Stimulated activated CD4-positive, alpha-beta T cell treated with anti-CD3 and anti-CD28 coated beads, TNF-alpha, amount 100 ng/mL, for 24 hours (primary cell): ENCODE results near the gene DYTN.
A peak's percentile ranks its signal among the peaks of the same experiment; 100 is the strongest.

ENCODE experiments used
- DNase-seq, 3 experiments: peaks; one replicate each; pipeline ENCODE4 v3.0.0-alpha.2; 2020; ENCODE audit warnings: low read depth in 3 of 3

DYTN gene

GRCh38 chr2:206701952-206702605 lies 16.1 kb downstream of the DYTN start:
- DNase-seq, result no peak

DNA sequence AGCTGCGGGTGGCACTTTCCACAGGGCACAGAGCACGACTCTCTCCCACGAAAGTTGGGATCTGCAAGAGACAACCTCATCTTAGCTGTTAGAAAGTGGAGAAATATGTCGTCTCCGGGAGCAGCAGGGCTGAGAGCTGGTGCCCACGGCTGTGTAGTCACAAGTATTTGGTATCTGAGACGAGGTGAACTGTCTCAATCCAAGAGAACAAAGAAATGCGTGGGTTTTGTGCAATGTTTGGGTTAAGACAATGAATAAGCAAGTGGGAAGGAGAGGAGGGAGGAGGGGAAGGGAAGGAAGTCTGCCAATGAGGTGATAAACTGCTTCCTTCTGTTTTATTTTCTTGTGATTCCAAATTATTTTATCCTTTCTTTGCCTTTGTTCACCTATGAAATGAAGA lies 18.0 kb downstream of the DYTN start:
- DNase-seq, result no peak

GRCh38 chr2:206698811-206699210 lies 19.4 kb downstream of the DYTN start:
- DNase-seq, result no peak

DNA sequence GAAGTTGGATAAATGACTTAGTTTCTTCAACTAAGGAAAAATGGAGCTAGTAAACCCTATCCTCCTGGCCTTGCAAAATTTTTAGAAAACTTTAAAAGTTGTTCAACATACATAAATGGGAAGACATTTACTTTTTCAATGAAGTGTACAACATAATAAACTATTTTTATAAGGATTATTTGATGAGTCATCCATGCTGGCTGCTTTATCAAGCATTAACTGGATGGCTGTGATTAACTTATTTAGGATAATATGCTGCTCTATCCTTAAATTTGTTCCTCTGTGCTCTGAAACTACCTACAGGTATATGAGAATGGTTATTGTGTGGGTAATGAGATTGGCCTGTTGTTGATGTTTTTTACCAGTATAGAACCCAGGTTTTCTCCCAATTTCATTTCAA lies 21.3 kb downstream of the DYTN start:
- no peak for DNase-seq

DNA sequence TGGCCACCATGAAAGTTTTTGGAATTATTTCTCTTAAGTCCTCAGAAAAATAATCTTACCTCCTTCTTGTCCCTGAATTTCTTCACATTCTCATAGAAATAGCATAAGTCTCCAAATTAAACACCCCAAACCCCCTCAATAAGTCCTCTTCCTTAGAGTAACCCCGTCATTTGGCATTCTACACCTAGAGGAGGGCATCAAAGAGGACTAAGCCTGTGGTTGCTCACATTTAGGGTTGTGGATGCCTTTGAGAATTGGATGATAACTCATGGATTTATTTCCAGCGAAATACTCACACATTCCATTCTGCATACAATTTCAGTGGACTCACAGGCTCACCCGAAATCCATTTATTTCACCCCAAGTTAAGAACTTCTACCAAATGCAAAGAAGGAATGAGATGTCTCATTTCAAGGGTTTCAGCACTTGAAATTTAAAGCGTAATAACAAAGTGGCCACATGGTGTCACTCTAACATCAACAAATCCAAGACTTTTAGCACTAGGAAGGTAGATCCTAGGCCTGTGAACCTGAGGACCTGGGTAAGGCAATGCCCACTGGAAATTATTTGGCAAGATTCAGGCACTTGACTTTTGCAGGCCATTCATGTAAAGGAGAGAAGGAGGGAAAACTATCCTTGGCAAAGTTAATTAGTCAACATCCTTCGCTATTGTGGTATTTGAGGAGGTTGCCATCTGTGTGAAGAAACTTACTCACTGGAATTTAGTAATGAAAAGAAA lies 24.6 kb downstream of the DYTN start:
- DNase-seq, result peak in 1 of 3 experiments; percentile 26

GRCh38 chr2:206692971-206693370 lies 25.2 kb downstream of the DYTN start:
- no peak for DNase-seq

DNA sequence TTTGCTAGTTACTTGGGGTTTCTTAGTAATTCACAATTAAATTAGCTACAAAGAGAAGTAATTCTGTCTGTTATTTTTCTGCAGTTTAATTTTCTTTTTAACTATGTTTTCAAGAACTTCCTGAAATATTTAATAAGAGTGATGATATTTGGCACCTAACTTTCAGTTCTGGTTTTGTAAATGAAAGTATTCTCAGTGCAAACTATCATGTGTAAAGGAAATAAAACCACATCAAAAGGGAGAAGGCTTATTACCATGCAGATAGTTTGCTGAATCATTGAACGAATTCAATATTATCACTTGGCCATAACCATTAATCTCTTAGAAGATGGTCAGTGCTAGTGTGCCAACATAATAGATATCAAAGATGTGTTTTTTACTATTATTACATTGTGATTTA lies 29.2 kb downstream of the DYTN start:
- no peak for DNase-seq

GRCh38 chr2:206688453-206688852 lies 29.7 kb downstream of the DYTN start:
- DNase-seq, result no peak

- no peak for DNase-seq
Measured at GRCh38 chr2:206683546-206683945, 34.6 kb downstream of the DYTN start.

- DNase-seq, result no peak
Measured at GRCh38 chr2:206670531-206671319, 47.5 kb downstream of the DYTN start.

- no peak for DNase-seq
Measured at GRCh38 chr2:206665251-206665650, 52.9 kb downstream of the DYTN start.

- no peak for DNase-seq
Measured at GRCh38 chr2:206657087-206657486, 61.1 kb downstream of the DYTN start.

DNA sequence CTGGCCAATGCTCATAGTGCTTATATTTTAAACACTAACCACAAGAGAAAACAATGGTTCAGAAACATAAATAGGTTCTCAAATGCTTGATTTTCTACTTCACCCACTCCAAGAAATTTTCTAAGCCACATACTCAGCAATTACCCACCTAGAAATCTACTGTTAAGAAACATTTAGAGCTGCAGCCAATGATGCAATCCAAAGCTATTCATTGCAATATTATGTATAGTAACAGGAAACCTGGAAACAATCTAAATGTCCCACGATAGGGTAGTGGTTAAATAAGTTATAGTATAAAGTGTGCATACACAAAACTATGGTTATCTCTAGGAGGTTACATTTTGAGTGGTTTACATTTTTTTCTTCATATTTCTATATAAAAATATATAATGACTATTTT lies 70.2 kb downstream of the DYTN start:
- DNase-seq, result no peak

DNA sequence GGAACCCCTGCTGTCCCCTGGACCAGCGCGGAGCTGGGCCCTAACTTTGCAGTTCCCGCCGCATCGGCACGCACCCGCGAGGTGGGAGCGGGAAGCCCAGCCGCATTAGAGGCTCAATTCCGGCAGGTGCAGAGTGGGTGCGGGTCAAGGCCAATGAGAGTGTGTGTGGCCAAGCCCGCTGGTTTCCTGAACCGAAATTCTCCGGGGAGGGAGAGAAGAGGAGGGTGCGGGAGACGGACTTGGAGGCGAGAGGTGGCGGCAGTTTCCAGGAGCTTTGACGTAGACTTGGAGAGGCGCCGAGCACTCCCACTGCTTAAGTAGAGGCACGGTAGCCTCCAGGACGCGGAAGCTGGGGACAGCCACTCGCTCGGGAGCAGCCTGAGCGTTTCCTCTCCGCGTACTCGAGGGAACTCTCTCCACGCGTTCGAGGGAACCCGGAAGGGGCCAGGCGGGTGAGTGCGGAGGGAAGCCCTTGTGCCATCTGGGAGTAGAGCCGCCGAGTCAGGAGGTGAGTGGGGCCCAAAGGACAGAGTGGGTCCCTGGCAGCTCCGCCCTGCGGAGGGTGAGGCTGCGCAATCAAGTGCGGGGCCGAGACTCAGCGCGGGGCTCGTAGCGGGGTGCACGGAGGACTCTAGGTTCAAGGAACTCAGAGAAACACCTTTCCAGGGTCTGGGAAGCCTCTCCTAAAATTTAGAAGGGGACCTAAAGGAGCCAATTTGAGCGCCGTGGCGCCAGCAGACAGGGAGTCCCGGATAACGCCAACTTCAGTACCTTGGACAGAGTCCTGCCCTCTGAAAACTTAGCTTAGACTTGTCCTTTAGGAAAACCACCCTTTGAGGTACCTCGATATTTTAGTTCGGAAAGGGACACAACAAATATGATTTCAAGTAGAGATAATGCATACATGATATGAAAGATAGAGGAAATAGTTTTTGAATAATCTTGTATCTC lies 75.8 kb downstream of the DYTN start, which contains the start of gene FAM237A:
TSS of gene FAM237A (plus strand) at position 413 of the 951 bp plus-strand sequence. CDS start 1,750 bp downstream, outside the sequence.
- peak in 1 of 3 experiments; percentile 1 for DNase-seq

- DNase-seq, result no peak
Measured at GRCh38 chr2:206641226-206641625, 77.0 kb downstream of the DYTN start.

DNA sequence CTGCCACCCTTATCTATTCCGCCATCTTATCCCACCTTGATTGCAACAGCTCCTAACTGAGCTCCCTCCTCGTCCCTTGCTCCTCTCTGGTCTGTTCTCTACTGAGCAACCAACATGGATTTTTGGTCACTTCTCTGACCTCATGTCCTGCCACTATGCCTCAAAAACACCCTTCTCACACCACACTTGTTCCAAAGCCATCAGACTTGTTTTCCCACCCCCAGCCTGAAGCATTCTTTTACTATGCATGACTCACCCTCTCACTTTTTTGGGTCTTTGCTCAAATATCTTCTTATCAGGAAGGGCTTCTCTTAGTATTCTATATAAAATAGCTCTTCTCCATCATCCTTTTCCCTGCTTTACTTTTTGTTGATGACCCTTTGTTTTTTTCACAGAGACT lies 78.6 kb downstream of the DYTN start:
- DNase-seq, result no peak

- DNase-seq, result no peak
Measured at GRCh38 chr2:206635015-206635414, 83.2 kb downstream of the DYTN start.

GRCh38 chr2:206631340-206631739 lies 86.9 kb downstream of the DYTN start:
- DNase-seq, result no peak

- DNase-seq, result no peak
Measured at GRCh38 chr2:206627632-206628031, 90.6 kb downstream of the DYTN start.

DNA sequence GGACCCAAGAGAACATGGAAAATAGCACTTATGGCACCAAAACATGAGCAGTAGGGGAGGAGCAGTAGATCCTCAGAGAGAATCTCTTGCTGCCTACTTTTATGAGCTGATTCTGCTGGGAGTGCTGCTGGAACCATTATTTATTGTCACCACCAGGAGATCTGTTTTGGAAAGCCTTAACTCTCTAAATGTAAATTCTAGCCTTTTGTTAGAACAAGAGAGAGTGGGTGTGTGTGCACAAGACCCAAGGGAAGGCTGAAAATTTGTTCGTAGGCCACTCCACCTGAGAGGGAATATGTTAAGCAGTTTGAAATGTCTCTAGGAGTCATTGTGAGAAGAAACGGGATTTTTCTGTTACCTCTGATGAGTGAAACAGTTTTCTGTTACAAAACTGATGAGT lies 92.1 kb downstream of the DYTN start:
- no peak for DNase-seq

- DNase-seq, result no peak
Measured at GRCh38 chr2:206619011-206619410, 99.2 kb downstream of the DYTN start.
